ENCODE results near the gene PRSS27.
"Not testable (repeated sequence)": the region's sequence is repeated elsewhere in the genome, so short reads cannot be mapped to it uniquely, and the experiment has no call there.

PRSS27 gene

GRCh38 chr16:2678206-2678965 lies 41.6 kb downstream of the PRSS27 start:
- in situ Hi-C loops (cut with MboI; ENCODE audit: low sequenced_read_pairs) = not testable (repeated sequence)

GRCh38 chr16:2676937-2677336 lies 43.1 kb downstream of the PRSS27 start:
- in situ Hi-C loops (cut with MboI; ENCODE audit: low sequenced_read_pairs) = not testable (repeated sequence)

- in situ Hi-C loops (cut with MboI; ENCODE audit: low sequenced_read_pairs) = no loop called here
Observed at GRCh38 chr16:2675714-2676113, 44.3 kb downstream of the PRSS27 start.

- in situ Hi-C loops (cut with MboI; ENCODE audit: low sequenced_read_pairs) = no loop called here
Observed at GRCh38 chr16:2675021-2675420, 45.0 kb downstream of the PRSS27 start.

GRCh38 chr16:2673066-2673999 lies 46.7 kb downstream of the PRSS27 start:
- in situ Hi-C loops (cut with MboI; ENCODE audit: low sequenced_read_pairs) = no loop called here

- in situ Hi-C loops (cut with MboI; ENCODE audit: low sequenced_read_pairs) = no loop called here
Observed at GRCh38 chr16:2671741-2672140, 48.3 kb downstream of the PRSS27 start.

GRCh38 chr16:2671193-2671592 lies 48.8 kb downstream of the PRSS27 start:
- in situ Hi-C loops (cut with MboI; ENCODE audit: low sequenced_read_pairs) = not testable (repeated sequence)

GRCh38 chr16:2670017-2670416 lies 50.0 kb downstream of the PRSS27 start:
- in situ Hi-C loops (cut with MboI; ENCODE audit: low sequenced_read_pairs) = not testable (repeated sequence)

GRCh38 chr16:2669587-2669986 lies 50.4 kb downstream of the PRSS27 start:
- in situ Hi-C loops (cut with MboI; ENCODE audit: low sequenced_read_pairs) = not testable (repeated sequence)

- in situ Hi-C loops (cut with MboI; ENCODE audit: low sequenced_read_pairs) = not testable (repeated sequence)
Observed at GRCh38 chr16:2666671-2667070, 53.4 kb downstream of the PRSS27 start.

GRCh38 chr16:2664574-2664982 lies 55.4 kb downstream of the PRSS27 start:
- in situ Hi-C loops (cut with MboI; ENCODE audit: low sequenced_read_pairs) = no loop called here

GRCh38 chr16:2663553-2664546 lies 56.2 kb downstream of the PRSS27 start:
- in situ Hi-C loops (cut with MboI; ENCODE audit: low sequenced_read_pairs) = no loop called here
